Mesendoderm (in vitro differentiated cells): ENCODE data around the gene ZNF674.
"Not testable (repeated sequence)": the region's sequence is repeated elsewhere in the genome, so short reads cannot be mapped to it uniquely, and the experiment has no call there.

ENCODE experiments used
- DNase-seq: peaks from one replicate; pipeline ENCODE4 v3.0.0; 2013
- H2AK5ac ChIP-seq: 2 replicates; pipeline ENCODE4 v1.6.1; 2013; ENCODE audit warnings: low read length, inconsistent platforms
- H2BK120ac ChIP-seq: 2 replicates; pipeline ENCODE4 v1.6.1; 2013; ENCODE audit warnings: low read depth, mild to moderate bottlenecking, low read length, moderate library complexity, mixed read lengths
- H2BK15ac ChIP-seq: replicated peaks from 2 replicates; pipeline ENCODE4 v1.6.1; 2013; ENCODE audit warnings: low read depth, mild to moderate bottlenecking, moderate library complexity
- H2BK5ac ChIP-seq: 2 replicates; pipeline ENCODE4 v1.6.1; 2013; ENCODE audit warnings: low read length, inconsistent platforms
- H3K18ac ChIP-seq: 2 replicates; pipeline ENCODE4 v1.6.1; 2013; ENCODE audit warnings: mild to moderate bottlenecking, low read length, mixed read lengths
- H3K23ac ChIP-seq: one replicate; pipeline ENCODE4 v1.6.1; 2013; ENCODE audit warnings: low read length
- H3K27ac ChIP-seq: 2 replicates; pipeline ENCODE4 v1.5.1; 2013; ENCODE audit warnings: low read depth, mild to moderate bottlenecking, inconsistent platforms, low read length, moderate library complexity
- H3K27me3 ChIP-seq: 2 replicates; pipeline ENCODE4 v1.6.1; 2013; ENCODE audit warnings: low read length, control low read depth, mild to moderate bottlenecking, inconsistent platforms; ENCODE audit not compliant: insufficient read depth, poor library complexity
- H3K36me3 ChIP-seq: 2 replicates; pipeline ENCODE4 v1.6.1; 2013; ENCODE audit warnings: low read length, inconsistent platforms; ENCODE audit not compliant: control insufficient read depth, insufficient read depth
- H3K4ac ChIP-seq: one replicate; pipeline ENCODE4 v1.6.1; 2013; ENCODE audit warnings: low read depth, mild to moderate bottlenecking, low read length, moderate library complexity
- H3K4me1 ChIP-seq: 2 replicates; pipeline ENCODE4 v1.6.1; 2013; ENCODE audit warnings: low read depth, low read length, inconsistent platforms; ENCODE audit not compliant: control insufficient read depth
- H3K4me2 ChIP-seq: 2 replicates; pipeline ENCODE4 v1.6.1; 2013; ENCODE audit warnings: low read length
- H3K4me3 ChIP-seq: 2 replicates; pipeline ENCODE4 v1.5.1; 2013; ENCODE audit warnings: mild to moderate bottlenecking, low read length
- H3K56ac ChIP-seq: one replicate; pipeline ENCODE4 v1.6.1; 2013; ENCODE audit warnings: low read length
- H3K79me1 ChIP-seq: 2 replicates; pipeline ENCODE4 v1.6.1; 2013; ENCODE audit warnings: low read length, inconsistent platforms
- H3K79me2 ChIP-seq: 2 replicates; pipeline ENCODE4 v1.6.1; 2013; ENCODE audit warnings: mild to moderate bottlenecking, low read length; ENCODE audit not compliant: control insufficient read depth, insufficient read depth
- H3K9ac ChIP-seq: 2 replicates; pipeline ENCODE4 v1.6.1; 2013; ENCODE audit warnings: low read length, inconsistent platforms
- H4K5ac ChIP-seq: one replicate; pipeline ENCODE4 v1.6.1; 2013; ENCODE audit warnings: low read length
- H4K8ac ChIP-seq: one replicate; pipeline ENCODE4 v1.6.1; 2013; ENCODE audit warnings: low read depth, mild to moderate bottlenecking, control low read depth, low read length, moderate library complexity
- WGBS: extraction: QIAGEN DNeasy Blood & Tissue Kit; methylation state at CpG from one replicate; pipeline ENCODE4 v1.1.7; 2013; ENCODE audit warnings: low lambda C conversion rate, missing lambda C conversion rate; ENCODE audit not compliant: insufficient coverage; ENCODE audit errors: extremely low coverage; 5-methylcytosine and 5-hydroxymethylcytosine counted together

Gene ZNF674

GRCh38 chrX:46529740-46530403, 15.3 kb downstream of the ZNF674 start:
- H3K18ac ChIP-seq, H3K56ac ChIP-seq, H2BK5ac ChIP-seq, H3K4me3 ChIP-seq, H3K4me2 ChIP-seq, H3K4me1 ChIP-seq, H3K27me3 ChIP-seq, H4K5ac ChIP-seq, H4K8ac ChIP-seq, H3K79me2 ChIP-seq, H2AK5ac ChIP-seq, H2BK15ac ChIP-seq, H3K9ac ChIP-seq, H3K23ac ChIP-seq, H3K79me1 ChIP-seq, H3K27ac ChIP-seq, H3K4ac ChIP-seq, H2BK120ac ChIP-seq, H3K36me3 ChIP-seq, DNase-seq: not testable (repeated sequence)
- no CpG with 5 or more reads among the region's 12 CpGs for WGBS

GRCh38 chrX:46528640-46529039, 16.6 kb downstream of the ZNF674 start:
- no CpG with 5 or more reads among the region's 6 CpGs for WGBS
- H3K79me2 ChIP-seq, H3K18ac ChIP-seq, H3K4me1 ChIP-seq, H3K79me1 ChIP-seq, H4K8ac ChIP-seq, H2AK5ac ChIP-seq, H2BK120ac ChIP-seq, H3K4me2 ChIP-seq, DNase-seq, H3K27me3 ChIP-seq, H3K36me3 ChIP-seq, H3K27ac ChIP-seq, H2BK15ac ChIP-seq, H3K9ac ChIP-seq, H4K5ac ChIP-seq, H3K4ac ChIP-seq, H2BK5ac ChIP-seq, H3K4me3 ChIP-seq, H3K56ac ChIP-seq, H3K23ac ChIP-seq: not testable (repeated sequence)

DNA sequence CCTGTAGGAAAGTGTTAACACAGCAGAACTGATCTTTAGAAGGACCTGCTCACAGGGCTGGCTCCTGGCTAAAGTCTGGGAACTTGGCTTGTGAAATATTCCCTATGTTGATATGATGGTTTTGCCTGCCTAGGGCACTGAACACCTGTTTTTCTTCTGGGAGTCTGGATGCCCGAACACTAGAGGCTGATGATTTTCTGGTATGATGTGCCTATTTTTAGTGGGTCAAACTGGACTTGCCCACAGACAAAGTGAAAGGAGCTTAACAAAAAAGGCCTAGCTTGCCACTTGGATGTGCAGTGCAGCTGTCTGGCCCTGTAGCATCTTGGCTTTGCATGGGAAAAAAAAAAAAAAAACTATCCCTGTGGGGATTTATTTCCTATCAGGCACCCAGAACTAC, 39.1 kb downstream of the ZNF674 start:
- no peaks in the 10 kb centered on the region for H3K79me2 ChIP-seq
- no CpG with 5 or more reads among the region's 1 CpG for WGBS
- no peak overlapping the region for H3K27ac ChIP-seq
- no peak overlapping the region for H2AK5ac ChIP-seq
- H3K4ac ChIP-seq: no peak overlapping the region
- H3K23ac ChIP-seq: no peak overlapping the region
- no peaks in the 10 kb centered on the region for H3K79me1 ChIP-seq
- no peaks in the 10 kb centered on the region for H3K4me1 ChIP-seq
- H3K4me2 ChIP-seq: no peak overlapping the region
- no peak overlapping the region for H3K4me3 ChIP-seq
- no peak overlapping the region for H2BK15ac ChIP-seq
- no peaks in the 10 kb centered on the region for H3K36me3 ChIP-seq
- H2BK5ac ChIP-seq: no peak overlapping the region
- no peaks in the 10 kb centered on the region for H3K27me3 ChIP-seq
- H4K5ac ChIP-seq: no peak overlapping the region
- no peak overlapping the region for H2BK120ac ChIP-seq
- H3K9ac ChIP-seq: no peak overlapping the region
- no peak for DNase-seq
- no peak overlapping the region for H3K56ac ChIP-seq
- H4K8ac ChIP-seq: no peak overlapping the region
- H3K18ac ChIP-seq: no peak overlapping the region

DNA sequence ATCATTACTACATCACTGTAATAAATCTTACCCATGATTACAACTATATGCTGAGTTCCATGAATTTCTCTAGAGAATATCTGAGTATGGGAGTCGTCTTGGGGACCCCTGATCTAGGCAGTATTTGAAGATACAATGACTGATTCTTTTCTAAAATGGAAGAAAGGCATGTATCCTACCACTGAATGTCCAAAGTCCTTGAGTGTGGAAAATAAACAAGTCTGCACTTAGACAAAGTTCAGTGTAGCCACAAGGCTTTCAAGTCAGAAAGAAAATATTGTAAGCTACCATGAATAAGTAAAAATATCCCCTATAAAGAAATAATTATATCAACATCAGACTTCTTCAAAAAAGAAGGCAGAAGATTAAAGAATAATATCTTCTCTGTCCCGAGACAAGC, 42.4 kb downstream of the ZNF674 start:
- Histone ChIP-seq H3K4ac (no peak overlapping the region), H2AK5ac (no peak overlapping the region), H3K4me2 (no peak overlapping the region), H3K56ac (no peak overlapping the region), H3K27ac (no peak overlapping the region), H3K9ac (no peak overlapping the region), H3K4me1 (no peaks in the 10 kb centered on the region), H3K18ac (no peak overlapping the region), H3K23ac (no peak overlapping the region), H2BK15ac (no peak overlapping the region), H2BK5ac (no peak overlapping the region), H3K79me2 (no peaks in the 10 kb centered on the region), H3K36me3 (no peaks in the 10 kb centered on the region), H2BK120ac (no peak overlapping the region), H3K4me3 (no peak overlapping the region), H4K8ac (no peak overlapping the region), H3K79me1 (no peaks in the 10 kb centered on the region), H3K27me3 (no peaks in the 10 kb centered on the region), H4K5ac (no peak overlapping the region)
- DNase-seq: no peak
- no CpG with 5 or more reads among the region's 2 CpGs for WGBS

DNA sequence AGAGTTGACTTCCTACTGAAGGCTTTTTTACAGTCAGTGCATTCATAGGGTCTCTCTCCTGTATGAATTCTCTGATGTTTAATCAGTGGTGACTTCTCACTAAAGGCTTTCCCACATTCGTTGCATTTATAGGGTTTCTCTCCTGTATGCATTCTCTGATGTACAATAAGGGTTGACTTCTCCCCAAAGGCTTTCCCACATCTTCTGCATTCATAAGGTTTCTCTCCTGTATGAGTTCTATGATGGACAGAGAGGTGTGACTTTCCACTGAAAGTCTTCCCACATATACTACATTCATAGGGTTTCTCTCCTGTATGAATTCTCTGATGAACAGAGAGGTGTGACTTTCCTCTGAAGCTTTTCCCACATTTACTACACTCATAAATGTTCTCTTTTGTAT, 45.2 kb downstream of the ZNF674 start:
- Histone ChIP-seq H2BK5ac (no peak overlapping the region), H3K4me3 (no peak overlapping the region), H2AK5ac (no peak overlapping the region), H3K56ac (no peak overlapping the region), H3K27me3 (no peaks in the 10 kb centered on the region), H3K4me1 (no peaks in the 10 kb centered on the region), H3K79me1 (no peaks in the 10 kb centered on the region), H3K27ac (no peak overlapping the region), H3K23ac (no peak overlapping the region), H3K36me3 (no peaks in the 10 kb centered on the region), H2BK120ac (no peak overlapping the region), H3K4ac (no peak overlapping the region), H4K5ac (no peak overlapping the region), H3K9ac (no peak overlapping the region), H2BK15ac (no peak overlapping the region), H3K4me2 (no peak overlapping the region), H3K18ac (no peak overlapping the region), H3K79me2 (no peaks in the 10 kb centered on the region), H4K8ac (no peak overlapping the region)
- WGBS: no CpG with 5 or more reads among the region's 1 CpG
- peak; percentile 4 for DNase-seq

GRCh38 chrX:46488712-46489111, 56.5 kb downstream of the ZNF674 start:
- Histone ChIP-seq H3K18ac (no peak overlapping the region), H3K23ac (no peak overlapping the region), H3K79me1 (no peaks in the 10 kb centered on the region), H3K56ac (no peak overlapping the region), H3K4ac (no peak overlapping the region), H3K4me1 (no peaks in the 10 kb centered on the region), H2BK120ac (no peak overlapping the region), H3K27ac (no peak overlapping the region), H3K9ac (no peak overlapping the region), H2AK5ac (no peak overlapping the region), H4K8ac (no peak overlapping the region), H3K27me3 (no peaks in the 10 kb centered on the region), H2BK5ac (no peak overlapping the region), H3K4me2 (no peak overlapping the region), H2BK15ac (no peak overlapping the region), H3K79me2 (no peaks in the 10 kb centered on the region), H3K4me3 (no peak overlapping the region), H4K5ac (no peak overlapping the region), H3K36me3 (no peaks in the 10 kb centered on the region)
- WGBS: no CpG with 5 or more reads among the region's 10 CpGs
- DNase-seq: no peak
